PFSK-1 (cell line): Measurements from ENCODE around the gene IRF2.

Experiments used
- FOXP2 ChIP-seq: optimal IDR thresholded peaks from 2 replicates; pipeline ENCODE3; 2011; ENCODE audit warnings: borderline replicate concordance, control low read depth, inconsistent platforms; ENCODE audit not compliant: insufficient read depth; ENCODE audit errors: extremely low read length, extremely low read depth
- POLR2AphosphoS5 ChIP-seq: IDR thresholded peaks from 2 replicates; pipeline ENCODE4 v1.6.1; 2012; ENCODE audit warnings: low read depth, mild to moderate bottlenecking, control low read depth, low read length, moderate library complexity
- SIN3A ChIP-seq: IDR thresholded peaks from 2 replicates; pipeline ENCODE4 v1.6.1; 2012; ENCODE audit warnings: mild to moderate bottlenecking, low read length, moderate library complexity, borderline replicate concordance; ENCODE audit not compliant: insufficient read depth
- TAF1 ChIP-seq: IDR thresholded peaks from 2 replicates; pipeline ENCODE4 v1.6.1; 2012; ENCODE audit warnings: low read length, control low read depth, borderline replicate concordance; ENCODE audit not compliant: insufficient read depth

GRCh38 chr4:184420402-184420801 lies 53.9 kb downstream of the IRF2 start:
- no peak for TF ChIP-seq FOXP2
- TF ChIP-seq POLR2AphosphoS5 = no peak
- no peak for TF ChIP-seq SIN3A
- TF ChIP-seq TAF1 = no peak
